K562 (cell line): Measurements from ENCODE around the gene ANKRD65. TPM values are rescaled to one million over a fixed set of nuclear protein-coding genes. Genes with fewer than 3 reads are reported as not detected.

ENCODE experiments used
- BCOR ChIP-seq: fragments of 450-650 bp; IDR thresholded peaks from 2 replicates; pipeline ENCODE4 v1.6.1; 2016
- BRD4 ChIP-seq: fragments of 200-600 bp; sonication (generic); IDR thresholded peaks from 2 replicates; pipeline ENCODE4 v1.6.1; 2017; ENCODE audit warnings: inconsistent platforms
- CBX2 ChIP-seq: fragments of 200-600 bp; sonication (generic); IDR thresholded peaks from one replicate; pipeline ENCODE4 v1.6.1; 2012; ENCODE audit warnings: mild to moderate bottlenecking, low read length, inconsistent platforms; ENCODE audit not compliant: insufficient read depth, poor library complexity, severe bottlenecking
- CTBP1 ChIP-seq: fragments of 450-650 bp; IDR thresholded peaks from 2 replicates; pipeline ENCODE4 v1.6.1; 2016; ENCODE audit warnings: borderline replicate concordance
- POLR2AphosphoS2 ChIP-seq: IDR thresholded peaks from 2 replicates; pipeline ENCODE4 v1.6.1; 2012; ENCODE audit warnings: low read length, improper control_type of control experiment
- POLR2H ChIP-seq: IDR thresholded peaks from 2 replicates; pipeline ENCODE4 v1.6.1; 2016; ENCODE audit warnings: missing genetic modification characterization, low read depth, mild to moderate bottlenecking, control low read depth, missing compliant biosample characterization, moderate library complexity
- RBM14 ChIP-seq: fragments of 200-400 bp; formaldehyde crosslinking; IDR thresholded peaks from 2 replicates; pipeline ENCODE4 v1.6.1; 2018; ENCODE audit warnings: low read depth, mild to moderate bottlenecking, low read length, moderate library complexity, borderline replicate concordance; ENCODE audit not compliant: insufficient read depth
- SMAD2 ChIP-seq: fragments of 150-350 bp; IDR thresholded peaks from 2 replicates; pipeline ENCODE4 v1.6.1; 2014; ENCODE audit warnings: low read depth, mild to moderate bottlenecking, low read length
- XRCC4 ChIP-seq: IDR thresholded peaks from one replicate; pipeline ENCODE4 v1.6.1; 2011; ENCODE audit not compliant: insufficient read depth, insufficient read length; ENCODE audit errors: extremely low read depth
- ZNF124 ChIP-seq: sonication (generic); formaldehyde crosslinking; IDR thresholded peaks from 2 replicates; pipeline ENCODE4 v1.8.1; 2022; ENCODE audit warnings: missing genetic modification reagents
- ZNF764 ChIP-seq: fragments of 250-450 bp; sonication (Bioruptor Pico); IDR thresholded peaks from 2 replicates; pipeline ENCODE4 v1.4.0; 2020; ENCODE audit warnings: low read depth, mild to moderate bottlenecking, moderate library complexity
- polyA plus RNA-seq, 8 experiments: library from polyadenylated mRNA; depleted of rRNA in 4 of 8; stranded (reverse) in 5 of 8; unstranded in 3 of 8; fragments of >200 nt; fragmentation: Nextera tagmentation in 2 of 8; fragmentation: Illumina TruSeq in 1 of 8; extraction: Ambion mirVana in 2 of 8; extraction: Trizol in 1 of 8; gene quantifications; 2 replicates each; pipeline versions ENCODE4 v1.2.1 to v1.2.3, GENCODE V29; 2011 to 2014; ENCODE audit warnings: inconsistent platforms in 1 of 8, missing spikeins in 1 of 8
- total RNA-seq, 7 experiments: library from RNA; depleted of rRNA in 6 of 7; stranded (reverse); fragments of >200 nt in 6 of 7; fragmentation: Illumina TruSeq in 2 of 7; extraction: Trizol in 2 of 7; gene quantifications; 2 replicates each; pipeline versions ENCODE4 v1.2.1 to v1.2.3, GENCODE V29; 2011 to 2021; ENCODE audit warnings: low replicate concordance in 1 of 7
- TF ChIP-seq, protein P1 (sequence below), 2 experiments: fragments of 450-650 bp; IDR thresholded peaks; 2 replicates each; pipeline ENCODE4 v1.6.1; 2018; ENCODE audit warnings: mild to moderate bottlenecking in 2 of 2, low read depth in 1 of 2; ENCODE audit not compliant: partially characterized antibody in 2 of 2
- TF ChIP-seq, protein P2 (sequence below): fragments of 250-450 bp; sonication (Bioruptor Pico); IDR thresholded peaks from 2 replicates; pipeline ENCODE4 v1.4.0; 2020; ENCODE audit warnings: mild to moderate bottlenecking
- TF ChIP-seq, protein P3 (sequence below): fragments of 450-650 bp; formaldehyde crosslinking; IDR thresholded peaks from 2 replicates; pipeline ENCODE4 v1.4.0; 2020; ENCODE audit warnings: mild to moderate bottlenecking, moderate library complexity
- TF ChIP-seq, protein P4 (sequence below): fragments of 250-450 bp; sonication (Bioruptor Pico); IDR thresholded peaks from 2 replicates; pipeline ENCODE4 v1.8.0; 2022; ENCODE audit warnings: inconsistent platforms, mild to moderate bottlenecking, moderate library complexity, borderline replicate concordance
- TF ChIP-seq, protein P5 (sequence below): fragments of 250-450 bp; sonication (Bioruptor Pico); IDR thresholded peaks from 2 replicates; pipeline ENCODE4 v1.5.0; 2020; ENCODE audit warnings: mild to moderate bottlenecking, borderline replicate concordance

ANKRD65 gene
- total and polyA plus RNA-seq, 9 of the 15 experiments (the other 6 are each of a cell fraction or from before 2014, with no cell fraction given), result not detected

DNA sequence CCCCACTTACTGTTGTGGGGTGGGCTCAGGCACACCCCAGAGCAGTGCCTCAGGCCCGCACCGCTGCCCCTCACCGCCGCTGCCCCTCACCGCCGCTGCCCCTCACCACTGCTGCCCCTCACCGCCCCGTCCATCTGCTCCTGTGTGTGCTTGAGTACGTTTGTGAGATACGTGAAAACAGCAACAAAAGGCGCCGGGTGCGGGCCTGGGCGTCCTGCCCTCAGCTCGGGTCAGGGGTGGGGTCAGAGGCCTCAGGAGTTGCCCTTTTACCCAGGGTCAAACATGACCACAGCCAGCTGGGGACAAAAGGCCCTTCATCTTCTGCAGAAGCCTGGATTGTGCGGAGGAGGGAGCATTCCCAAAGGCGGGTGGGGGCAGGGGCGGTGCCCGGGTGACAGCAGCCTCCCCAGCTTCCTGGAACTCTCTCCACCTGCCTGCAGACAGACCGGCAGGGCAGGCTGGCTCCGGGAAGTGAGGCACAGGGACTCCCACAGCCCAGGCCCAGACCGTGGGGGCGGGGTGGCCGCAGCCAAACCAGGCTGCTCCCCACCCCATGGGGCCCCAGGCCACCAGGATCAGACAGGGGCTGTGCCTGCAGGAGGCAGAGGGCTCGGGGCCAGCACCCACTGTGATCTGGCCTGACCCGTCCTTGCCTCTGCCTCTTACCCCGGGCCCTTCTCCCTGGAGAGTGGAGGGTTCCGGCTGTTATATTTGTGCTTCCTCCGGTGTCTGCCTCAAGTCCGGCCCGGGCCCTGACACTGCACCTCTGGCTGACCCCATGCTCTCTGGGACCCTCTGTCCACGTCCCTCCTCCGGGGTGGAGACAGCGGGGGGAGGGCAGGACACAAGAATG lies 12.1 kb upstream of the ANKRD65 start (continued):
- TF ChIP-seq, protein P1, sequence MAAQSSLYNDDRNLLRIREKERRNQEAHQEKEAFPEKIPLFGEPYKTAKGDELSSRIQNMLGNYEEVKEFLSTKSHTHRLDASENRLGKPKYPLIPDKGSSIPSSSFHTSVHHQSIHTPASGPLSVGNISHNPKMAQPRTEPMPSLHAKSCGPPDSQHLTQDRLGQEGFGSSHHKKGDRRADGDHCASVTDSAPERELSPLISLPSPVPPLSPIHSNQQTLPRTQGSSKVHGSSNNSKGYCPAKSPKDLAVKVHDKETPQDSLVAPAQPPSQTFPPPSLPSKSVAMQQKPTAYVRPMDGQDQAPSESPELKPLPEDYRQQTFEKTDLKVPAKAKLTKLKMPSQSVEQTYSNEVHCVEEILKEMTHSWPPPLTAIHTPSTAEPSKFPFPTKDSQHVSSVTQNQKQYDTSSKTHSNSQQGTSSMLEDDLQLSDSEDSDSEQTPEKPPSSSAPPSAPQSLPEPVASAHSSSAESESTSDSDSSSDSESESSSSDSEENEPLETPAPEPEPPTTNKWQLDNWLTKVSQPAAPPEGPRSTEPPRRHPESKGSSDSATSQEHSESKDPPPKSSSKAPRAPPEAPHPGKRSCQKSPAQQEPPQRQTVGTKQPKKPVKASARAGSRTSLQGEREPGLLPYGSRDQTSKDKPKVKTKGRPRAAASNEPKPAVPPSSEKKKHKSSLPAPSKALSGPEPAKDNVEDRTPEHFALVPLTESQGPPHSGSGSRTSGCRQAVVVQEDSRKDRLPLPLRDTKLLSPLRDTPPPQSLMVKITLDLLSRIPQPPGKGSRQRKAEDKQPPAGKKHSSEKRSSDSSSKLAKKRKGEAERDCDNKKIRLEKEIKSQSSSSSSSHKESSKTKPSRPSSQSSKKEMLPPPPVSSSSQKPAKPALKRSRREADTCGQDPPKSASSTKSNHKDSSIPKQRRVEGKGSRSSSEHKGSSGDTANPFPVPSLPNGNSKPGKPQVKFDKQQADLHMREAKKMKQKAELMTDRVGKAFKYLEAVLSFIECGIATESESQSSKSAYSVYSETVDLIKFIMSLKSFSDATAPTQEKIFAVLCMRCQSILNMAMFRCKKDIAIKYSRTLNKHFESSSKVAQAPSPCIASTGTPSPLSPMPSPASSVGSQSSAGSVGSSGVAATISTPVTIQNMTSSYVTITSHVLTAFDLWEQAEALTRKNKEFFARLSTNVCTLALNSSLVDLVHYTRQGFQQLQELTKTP (IDR thresholded peaks at IDR 0.05; ENCODE audit: low read depth in 1 of 2, partially characterized antibody in 2 of 2), result no peak
- 0 out of 2 replicates have a peak, but pooled peaks have one; percentile 23 for TF ChIP-seq BRD4
- no peak for TF ChIP-seq POLR2H (tag)
- TF ChIP-seq RBM14, result no peak
- TF ChIP-seq, protein P2, sequence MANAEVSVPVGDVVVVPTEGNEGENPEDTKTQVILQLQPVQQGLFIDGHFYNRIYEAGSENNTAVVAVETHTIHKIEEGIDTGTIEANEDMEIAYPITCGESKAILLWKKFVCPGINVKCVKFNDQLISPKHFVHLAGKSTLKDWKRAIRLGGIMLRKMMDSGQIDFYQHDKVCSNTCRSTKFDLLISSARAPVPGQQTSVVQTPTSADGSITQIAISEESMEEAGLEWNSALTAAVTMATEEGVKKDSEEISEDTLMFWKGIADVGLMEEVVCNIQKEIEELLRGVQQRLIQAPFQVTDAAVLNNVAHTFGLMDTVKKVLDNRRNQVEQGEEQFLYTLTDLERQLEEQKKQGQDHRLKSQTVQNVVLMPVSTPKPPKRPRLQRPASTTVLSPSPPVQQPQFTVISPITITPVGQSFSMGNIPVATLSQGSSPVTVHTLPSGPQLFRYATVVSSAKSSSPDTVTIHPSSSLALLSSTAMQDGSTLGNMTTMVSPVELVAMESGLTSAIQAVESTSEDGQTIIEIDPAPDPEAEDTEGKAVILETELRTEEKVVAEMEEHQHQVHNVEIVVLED (CRISPR knock-in tag), result no peak; the same call in 1 of the 2 replicates
- TF ChIP-seq ZNF764 (CRISPR knock-in tag), result no peak
- TF ChIP-seq, protein P3, sequence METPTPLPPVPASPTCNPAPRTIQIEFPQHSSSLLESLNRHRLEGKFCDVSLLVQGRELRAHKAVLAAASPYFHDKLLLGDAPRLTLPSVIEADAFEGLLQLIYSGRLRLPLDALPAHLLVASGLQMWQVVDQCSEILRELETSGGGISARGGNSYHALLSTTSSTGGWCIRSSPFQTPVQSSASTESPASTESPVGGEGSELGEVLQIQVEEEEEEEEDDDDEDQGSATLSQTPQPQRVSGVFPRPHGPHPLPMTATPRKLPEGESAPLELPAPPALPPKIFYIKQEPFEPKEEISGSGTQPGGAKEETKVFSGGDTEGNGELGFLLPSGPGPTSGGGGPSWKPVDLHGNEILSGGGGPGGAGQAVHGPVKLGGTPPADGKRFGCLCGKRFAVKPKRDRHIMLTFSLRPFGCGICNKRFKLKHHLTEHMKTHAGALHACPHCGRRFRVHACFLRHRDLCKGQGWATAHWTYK (CRISPR knock-in tag), result peak; percentile 61; the same call in 1 of the 2 replicates
- TF ChIP-seq, protein P4, sequence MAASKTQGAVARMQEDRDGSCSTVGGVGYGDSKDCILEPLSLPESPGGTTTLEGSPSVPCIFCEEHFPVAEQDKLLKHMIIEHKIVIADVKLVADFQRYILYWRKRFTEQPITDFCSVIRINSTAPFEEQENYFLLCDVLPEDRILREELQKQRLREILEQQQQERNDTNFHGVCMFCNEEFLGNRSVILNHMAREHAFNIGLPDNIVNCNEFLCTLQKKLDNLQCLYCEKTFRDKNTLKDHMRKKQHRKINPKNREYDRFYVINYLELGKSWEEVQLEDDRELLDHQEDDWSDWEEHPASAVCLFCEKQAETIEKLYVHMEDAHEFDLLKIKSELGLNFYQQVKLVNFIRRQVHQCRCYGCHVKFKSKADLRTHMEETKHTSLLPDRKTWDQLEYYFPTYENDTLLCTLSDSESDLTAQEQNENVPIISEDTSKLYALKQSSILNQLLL (CRISPR knock-in tag), result no peak
- TF ChIP-seq ZNF124 (CRISPR knock-in tag), result no peak
- TF ChIP-seq SMAD2, result no peak
- TF ChIP-seq POLR2AphosphoS2, result no peak
- TF ChIP-seq, protein P5, sequence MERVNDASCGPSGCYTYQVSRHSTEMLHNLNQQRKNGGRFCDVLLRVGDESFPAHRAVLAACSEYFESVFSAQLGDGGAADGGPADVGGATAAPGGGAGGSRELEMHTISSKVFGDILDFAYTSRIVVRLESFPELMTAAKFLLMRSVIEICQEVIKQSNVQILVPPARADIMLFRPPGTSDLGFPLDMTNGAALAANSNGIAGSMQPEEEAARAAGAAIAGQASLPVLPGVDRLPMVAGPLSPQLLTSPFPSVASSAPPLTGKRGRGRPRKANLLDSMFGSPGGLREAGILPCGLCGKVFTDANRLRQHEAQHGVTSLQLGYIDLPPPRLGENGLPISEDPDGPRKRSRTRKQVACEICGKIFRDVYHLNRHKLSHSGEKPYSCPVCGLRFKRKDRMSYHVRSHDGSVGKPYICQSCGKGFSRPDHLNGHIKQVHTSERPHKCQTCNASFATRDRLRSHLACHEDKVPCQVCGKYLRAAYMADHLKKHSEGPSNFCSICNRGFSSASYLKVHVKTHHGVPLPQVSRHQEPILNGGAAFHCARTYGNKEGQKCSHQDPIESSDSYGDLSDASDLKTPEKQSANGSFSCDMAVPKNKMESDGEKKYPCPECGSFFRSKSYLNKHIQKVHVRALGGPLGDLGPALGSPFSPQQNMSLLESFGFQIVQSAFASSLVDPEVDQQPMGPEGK (CRISPR knock-in tag), result no peak
- no peak for TF ChIP-seq BCOR
- TF ChIP-seq XRCC4, result no peak
- TF ChIP-seq CTBP1, result peak; percentile 97
- no peak for TF ChIP-seq CBX2
